Activated T-cell treated with anti-CD3 and anti-CD28 coated beads, Interleukin-2, amount 50 U/mL, for 72 hours (primary cell): Measurements from ENCODE around the gene HOXA13. TPM values are rescaled to one million over a fixed set of nuclear protein-coding genes. Genes with fewer than 3 reads are reported as not detected.

Experiments used
- ATAC-seq, 2 donors: fragments of 150-1000 bp; cut with Tn5 transposase; replicated peaks in 1 of 2; 2 replicates each; pipeline ENCODE4 v1.10.0; 2021; ENCODE audit warnings: moderate library complexity in 2 of 2, mild to moderate bottlenecking in 1 of 2
- DNase-seq, 2 donors: peaks; one replicate each; pipeline ENCODE4 v3.0.0; 2021 to 2022; ENCODE audit warnings: mixed read lengths in 1 of 2
- H3K27ac Mint-ChIP-seq: one replicate; pipeline ENCODE4 v1.8.0; 2022; ENCODE audit warnings: mild to moderate bottlenecking, moderate library complexity, mixed read lengths
- H3K27me3 Mint-ChIP-seq: one replicate; pipeline ENCODE4 v1.8.0; 2022; ENCODE audit warnings: low read depth, mixed read lengths
- H3K36me3 Mint-ChIP-seq, 2 donors: one replicate each; pipeline ENCODE4 v1.8.0; 2022; ENCODE audit warnings: mixed read lengths in 2 of 2, mild to moderate bottlenecking in 1 of 2; ENCODE audit not compliant: insufficient read depth in 2 of 2
- H3K4me1 Mint-ChIP-seq: one replicate; pipeline ENCODE4 v1.8.0; 2022; ENCODE audit warnings: low read depth, mixed read lengths
- H3K4me3 Mint-ChIP-seq, 2 donors: one replicate each; pipeline ENCODE4 v1.8.0; 2022; ENCODE audit warnings: mild to moderate bottlenecking in 2 of 2, mixed read lengths in 2 of 2, moderate library complexity in 2 of 2
- H3K9me3 Mint-ChIP-seq, 2 donors: one replicate each; pipeline ENCODE4 v1.8.0; 2022; ENCODE audit warnings: mixed read lengths in 2 of 2
- total RNA-seq, 2 donors: library from RNA; stranded (reverse); gene quantifications; one replicate each; pipeline ENCODE4 v1.2.3, GENCODE V29; 2022

HOXA13 gene
- total RNA-seq, 2 donors from 2014 or later, result not detected

DNA sequence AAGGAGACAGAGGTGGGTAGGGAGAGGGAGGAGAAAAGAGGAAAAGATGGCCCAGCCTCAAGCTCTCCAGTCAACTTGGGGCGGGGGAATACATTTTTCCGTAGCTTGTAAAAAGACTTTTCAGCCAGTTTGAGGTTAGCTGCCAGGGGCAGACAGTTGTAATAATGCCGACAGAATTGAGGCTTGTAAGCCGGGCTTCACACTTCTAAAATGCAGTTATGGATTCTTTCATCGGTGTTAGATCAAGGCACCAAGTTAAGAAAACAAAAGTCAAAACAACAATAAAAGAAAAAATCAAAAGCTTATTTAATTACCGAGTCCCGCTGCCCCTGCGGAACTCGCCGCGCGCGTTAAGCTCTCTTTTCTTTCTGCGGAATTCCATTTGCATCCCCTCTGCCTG lies 42.3 kb upstream of the HOXA13 start:
- Mint-ChIP-seq H3K36me3 (peaks cover 0 to 3% of the 10 kb centered on the region in 2 donors), H3K9me3 (no peaks in the 10 kb centered on the region), H3K4me3 (peak overlapping the region; percentile 61 to 73), H3K4me1 (peaks cover 23% of the 10 kb centered on the region), H3K27ac (no peak overlapping the region), H3K27me3 (peaks cover 78% of the 10 kb centered on the region)
- ATAC-seq (no peak), DNase-seq (no peak)

- DNase-seq (no peak), ATAC-seq (no peak)
- H3K4me3 Mint-ChIP-seq, result peak overlapping the region; percentile 40 to 52
- H3K9me3 Mint-ChIP-seq, result no peaks in the 10 kb centered on the region
- H3K27ac Mint-ChIP-seq, result peak overlapping the region; percentile 44
- H3K27me3 Mint-ChIP-seq, result peaks cover 80% of the 10 kb centered on the region
- H3K36me3 Mint-ChIP-seq, result peaks cover 0 to 3% of the 10 kb centered on the region in 2 donors
- peaks cover 23% of the 10 kb centered on the region for H3K4me1 Mint-ChIP-seq
These were observed 41.5 kb upstream of the HOXA13 start for GRCh38 chr7:27241189-27242056.

GRCh38 chr7:27240015-27240731 lies 40.3 kb upstream of the HOXA13 start:
- ATAC-seq (no peak), DNase-seq (no peak)
- H3K4me1 Mint-ChIP-seq, result peaks cover 23% of the 10 kb centered on the region
- peak overlapping the region; percentile 38 to 47 for H3K4me3 Mint-ChIP-seq
- H3K9me3 Mint-ChIP-seq, result no peaks in the 10 kb centered on the region
- H3K36me3 Mint-ChIP-seq, result peaks cover 0 to 3% of the 10 kb centered on the region in 2 donors
- peak overlapping the region; percentile 8 for H3K27ac Mint-ChIP-seq
- peaks cover 86% of the 10 kb centered on the region for H3K27me3 Mint-ChIP-seq

DNA sequence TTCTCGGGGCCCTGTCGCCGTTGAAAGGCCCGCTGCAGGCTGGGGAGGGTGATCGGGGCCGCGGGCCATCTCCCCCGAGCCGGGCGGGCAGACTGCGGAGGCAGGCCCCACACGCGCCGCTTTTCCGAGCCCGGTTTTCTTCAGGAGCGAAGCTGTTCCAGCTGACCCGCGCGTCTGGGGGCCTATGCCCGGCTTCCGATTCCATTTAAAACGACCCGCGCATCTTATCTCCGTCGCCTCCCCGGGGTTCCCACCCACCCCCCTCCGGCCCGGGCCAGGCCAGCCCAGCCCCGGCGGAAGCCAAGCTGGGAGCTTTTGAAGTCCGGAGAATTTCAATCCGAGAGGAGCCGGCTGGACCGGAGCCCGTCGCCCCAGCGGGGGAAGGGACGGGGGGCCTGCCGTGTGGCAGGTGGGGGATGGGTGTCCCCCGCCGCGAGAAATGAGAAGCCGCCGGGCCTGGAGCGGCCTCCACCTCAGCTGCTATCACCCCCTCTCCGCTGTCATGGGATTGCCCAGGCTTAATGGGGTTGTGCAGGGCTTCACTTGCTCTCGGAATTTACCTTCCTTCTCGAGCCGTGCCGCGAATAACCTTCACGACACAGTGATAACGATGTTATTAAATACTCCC lies 39.6 kb upstream of the HOXA13 start:
- Mint-ChIP-seq H3K27me3 (peaks cover 85% of the 10 kb centered on the region), H3K9me3 (no peaks in the 10 kb centered on the region), H3K4me1 (peaks cover 23% of the 10 kb centered on the region), H3K27ac (no peak overlapping the region), H3K4me3 (peak overlapping the region; percentile 38 to 47), H3K36me3 (peaks cover 0 to 3% of the 10 kb centered on the region in 2 donors)
- ATAC-seq (no peak), DNase-seq (peak in 1 of 2 donors; percentile 6)

GRCh38 chr7:27238979-27239386 lies 39.1 kb upstream of the HOXA13 start:
- Mint-ChIP-seq H3K4me1 (peaks cover 23% of the 10 kb centered on the region), H3K27ac (no peak overlapping the region), H3K27me3 (peaks cover 85% of the 10 kb centered on the region), H3K4me3 (peak overlapping the region; percentile 4 to 31), H3K36me3 (peaks cover 0 to 3% of the 10 kb centered on the region in 2 donors), H3K9me3 (no peaks in the 10 kb centered on the region)
- ATAC-seq (no peak), DNase-seq (no peak)

DNA sequence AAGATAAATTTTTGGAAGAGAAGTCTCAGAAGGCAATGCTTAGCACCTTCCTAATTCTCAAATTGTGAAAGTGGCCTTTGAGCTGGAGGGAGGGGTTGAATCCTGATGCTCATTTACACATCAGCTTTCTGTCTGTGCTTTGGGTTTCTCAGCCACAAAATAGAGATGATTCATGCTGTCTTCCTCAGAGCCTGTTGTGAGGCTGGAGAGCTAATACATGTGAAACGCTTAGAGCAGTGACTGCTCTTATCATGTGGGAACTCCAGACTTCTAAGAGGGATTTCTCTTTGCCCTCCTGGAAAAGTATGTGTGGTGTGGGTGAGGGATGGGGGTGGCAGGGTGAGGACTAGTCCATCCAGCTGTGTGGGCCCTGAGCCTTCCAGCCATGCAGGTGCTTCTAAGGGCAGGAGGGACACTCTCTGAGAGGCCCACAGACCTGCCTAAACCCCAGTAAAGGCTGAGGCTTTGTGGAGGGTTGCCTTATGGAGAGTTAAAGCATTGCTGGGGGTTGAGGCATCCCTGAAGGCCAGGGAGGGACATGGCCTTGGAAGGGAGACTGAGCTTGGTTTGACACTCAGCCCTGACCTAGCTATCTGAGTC lies 37.9 kb upstream of the HOXA13 start:
- H3K27me3 Mint-ChIP-seq, result peaks cover 86% of the 10 kb centered on the region
- peak; percentile 66 to 79 for ATAC-seq
- H3K36me3 Mint-ChIP-seq, result peaks cover 0 to 2% of the 10 kb centered on the region in 2 donors
- H3K9me3 Mint-ChIP-seq, result no peaks in the 10 kb centered on the region
- H3K4me1 Mint-ChIP-seq, result peaks cover 16% of the 10 kb centered on the region
- peak in 1 of 2 donors; percentile 19 for DNase-seq
- H3K4me3 Mint-ChIP-seq, result no peak overlapping the region
- peak overlapping the region; percentile 52 for H3K27ac Mint-ChIP-seq

DNA sequence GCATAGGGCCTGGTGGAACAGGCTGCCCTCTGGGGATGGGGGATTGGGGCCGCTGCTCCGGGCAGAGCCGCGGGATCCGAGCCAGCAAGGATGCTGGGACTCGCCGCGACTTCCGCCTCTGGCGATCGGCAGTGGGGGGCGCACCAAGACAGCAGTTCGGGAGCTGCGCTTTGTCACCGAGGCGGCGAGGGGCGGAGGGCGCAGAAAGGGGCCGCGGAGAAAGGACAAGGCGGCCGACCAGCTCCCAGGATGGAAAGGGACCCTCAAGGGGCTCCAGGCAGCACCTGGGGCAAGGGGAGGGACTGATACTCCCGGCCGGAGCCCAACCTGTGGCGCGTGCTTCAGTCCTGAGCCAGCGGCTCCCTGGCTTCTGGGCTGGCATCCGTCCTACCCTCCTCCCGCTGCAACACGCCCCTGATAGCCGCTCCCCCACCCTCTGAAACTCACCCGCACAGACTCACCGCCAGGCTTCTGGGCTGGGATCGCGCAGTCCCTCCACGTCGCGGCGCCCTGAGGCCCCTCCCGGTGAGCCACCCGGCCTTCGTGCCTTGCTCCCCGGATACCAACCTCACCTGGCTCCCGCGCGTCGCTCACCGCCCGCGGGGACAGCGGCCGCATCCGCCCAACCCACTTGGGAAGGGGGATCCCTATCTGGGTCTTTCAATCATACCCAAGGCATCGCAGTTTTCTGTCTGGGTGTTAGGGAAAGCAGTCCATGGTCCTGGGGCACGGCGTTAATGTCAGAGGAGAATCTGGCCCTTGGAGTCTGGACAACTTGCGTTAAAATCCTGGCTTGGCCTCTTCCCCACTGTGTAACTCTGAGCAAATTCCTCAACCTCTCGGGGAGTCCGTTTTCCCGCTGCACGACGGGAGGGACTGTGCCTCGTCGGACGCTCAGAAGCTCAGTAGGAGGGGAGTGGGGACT lies 35.8 kb upstream of the HOXA13 start:
- Mint-ChIP-seq H3K36me3 (no peaks in the 10 kb centered on the region), H3K27ac (no peak overlapping the region), H3K9me3 (no peaks in the 10 kb centered on the region), H3K4me3 (peak overlapping the region; percentile 49 to 73), H3K4me1 (peaks cover 9% of the 10 kb centered on the region), H3K27me3 (peaks cover 64% of the 10 kb centered on the region)
- peak in 1 of 2 donors; percentile 23 for ATAC-seq
- DNase-seq, result peak in 1 of 2 donors; percentile 37

- peaks cover 64% of the 10 kb centered on the region for H3K27me3 Mint-ChIP-seq
- no peaks in the 10 kb centered on the region for H3K4me1 Mint-ChIP-seq
- no peaks in the 10 kb centered on the region for H3K9me3 Mint-ChIP-seq
- ATAC-seq, result no peak
- H3K36me3 Mint-ChIP-seq, result no peaks in the 10 kb centered on the region
- H3K27ac Mint-ChIP-seq, result no peak overlapping the region
- no peak for DNase-seq
- H3K4me3 Mint-ChIP-seq, result no peak overlapping the region
These were observed 29.6 kb upstream of the HOXA13 start for GRCh38 chr7:27229448-27229847.

DNA sequence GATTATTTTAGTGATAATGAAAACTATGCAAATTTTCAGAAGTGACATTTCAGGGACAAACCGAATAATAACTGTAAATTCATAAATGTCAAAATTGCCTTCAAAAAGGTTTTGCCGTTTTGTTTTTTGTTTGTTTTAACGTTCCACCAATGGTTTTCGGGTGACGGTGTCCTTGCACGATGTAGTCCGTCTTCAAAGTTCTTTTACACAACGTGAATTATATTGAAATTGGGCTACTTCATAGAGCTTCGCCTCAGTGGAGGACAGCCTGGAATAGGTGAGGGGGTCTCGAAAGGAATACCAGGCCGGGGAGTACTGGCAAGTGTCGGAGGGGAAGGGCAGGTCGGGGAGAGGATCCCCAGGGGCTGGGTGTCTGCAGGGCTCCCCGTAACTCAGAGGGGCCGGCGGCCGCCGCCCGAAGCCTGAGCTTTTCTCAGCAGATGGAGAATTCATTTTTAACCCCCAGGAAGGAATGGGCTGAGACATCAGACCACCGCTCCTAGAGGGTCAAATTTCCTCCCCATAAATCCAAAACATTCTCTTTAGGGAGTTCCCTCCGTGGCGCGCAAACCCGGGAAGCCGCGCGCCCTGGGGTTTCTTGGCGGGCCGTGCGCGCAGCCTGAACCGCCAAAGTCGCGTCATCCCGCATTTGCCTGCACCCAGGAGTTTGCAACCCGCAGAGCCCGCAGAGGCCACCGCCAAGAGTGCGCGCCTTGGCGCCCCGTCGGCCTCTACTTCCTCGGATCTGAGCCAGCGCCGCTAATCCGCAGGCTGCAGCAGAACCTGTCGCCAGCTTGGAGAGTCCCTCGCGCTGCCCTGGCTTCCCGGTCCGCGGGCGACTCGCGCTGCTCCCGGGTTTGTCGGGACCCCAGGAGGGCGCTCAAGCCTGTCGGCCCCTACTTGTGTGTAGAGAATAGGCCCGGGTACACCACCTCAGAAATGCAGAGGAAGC lies 25.4 kb upstream of the HOXA13 start:
- Mint-ChIP-seq H3K36me3 (no peaks in the 10 kb centered on the region), H3K27ac (no peak overlapping the region), H3K27me3 (peaks cover 86% of the 10 kb centered on the region), H3K4me1 (peaks cover 9% of the 10 kb centered on the region), H3K9me3 (no peaks in the 10 kb centered on the region), H3K4me3 (no peak overlapping the region)
- ATAC-seq, result no peak
- no peak for DNase-seq

DNA sequence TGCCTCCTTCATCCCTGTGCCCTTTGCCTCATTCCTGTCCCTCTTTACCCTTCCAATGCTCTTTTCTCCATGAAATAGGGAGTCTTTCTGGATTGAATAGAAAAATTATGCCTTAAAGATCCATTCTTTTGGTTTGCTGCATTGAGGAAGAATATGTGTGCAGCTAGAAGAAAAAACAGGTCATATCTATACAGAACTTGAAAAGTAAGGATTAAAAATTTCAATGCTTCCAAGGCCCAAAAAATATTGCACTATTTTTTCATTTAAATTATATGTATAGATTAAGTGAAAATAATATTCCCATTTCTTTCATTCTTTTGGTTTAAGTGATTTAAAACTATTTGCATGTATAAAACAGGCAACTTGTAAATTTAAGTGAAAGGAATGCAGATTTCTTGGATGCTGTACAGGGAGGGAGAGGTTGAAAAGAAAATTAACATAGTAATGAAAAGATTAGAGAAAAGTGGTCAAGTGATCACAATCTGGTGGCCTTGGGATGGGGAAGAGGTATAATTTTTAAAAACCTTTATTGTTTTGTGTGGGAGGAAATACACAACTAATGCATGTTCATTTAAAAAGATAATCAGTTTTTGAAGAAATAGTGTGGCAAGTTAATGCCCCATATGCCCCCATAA lies 24.2 kb upstream of the HOXA13 start:
- DNase-seq, result no peak
- peaks cover 9% of the 10 kb centered on the region for H3K4me1 Mint-ChIP-seq
- H3K27me3 Mint-ChIP-seq, result peaks cover 88% of the 10 kb centered on the region
- no peak overlapping the region for H3K27ac Mint-ChIP-seq
- no peak for ATAC-seq
- H3K36me3 Mint-ChIP-seq, result no peaks in the 10 kb centered on the region
- H3K4me3 Mint-ChIP-seq, result no peak overlapping the region
- no peaks in the 10 kb centered on the region for H3K9me3 Mint-ChIP-seq
